ENCODE measurements around the gene EDARADD. TPM values are rescaled to one million over a fixed set of nuclear protein-coding genes. Genes with fewer than 3 reads are reported as not detected.

EDARADD gene
- total and polyA plus RNA-seq, 2 of the 13 experiments (the other 11 are each of a cell fraction or from before 2014, with no cell fraction given) = 0.03 TPM; not detected in 1

DNA sequence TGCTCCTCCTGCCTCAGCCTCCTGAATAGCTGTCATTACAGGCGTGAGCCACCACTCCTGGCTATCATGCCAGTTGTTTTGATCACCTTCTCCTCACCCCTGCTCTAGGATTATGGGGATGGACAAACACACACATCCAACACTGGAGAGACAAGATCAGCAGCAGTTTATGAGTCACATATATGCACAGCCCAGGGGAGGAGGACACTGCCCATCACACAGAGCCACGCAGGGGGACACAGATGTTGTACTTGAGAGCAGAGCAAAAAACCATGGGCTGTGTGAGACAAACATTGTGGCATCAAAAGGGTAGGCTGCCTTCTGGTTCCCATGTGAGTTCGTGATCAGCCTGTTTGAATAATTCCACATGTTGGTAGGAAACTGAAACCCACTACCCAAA, 32.1 kb downstream of the EDARADD start:
- DNase-seq (ENCODE audit: low spot score) (no peak), ATAC-seq (no peak), FAIRE-seq (no peak)
- H2AFZ ChIP-seq (ENCODE audit: low read length) = no peak overlapping the region
- no peak overlapping the region for H3K27ac ChIP-seq (ENCODE audit: extremely low read length, insufficient read depth, low read length)
- ChIA-PET CTCF (ENCODE audit: low intra/inter-chr PET ratio, low total read pairs) (no interaction called here), POLR2A (no interaction called here)
- H3K4me3 ChIP-seq (replicated peaks in 1 of 3; ENCODE audit: insufficient read depth in 1 of 3, low read depth in 2 of 3, low read length in 3 of 3) = no peak overlapping the region
- no peaks in the 10 kb centered on the region for H4K20me1 ChIP-seq (ENCODE audit: insufficient read depth, low read length)
- 46% methylated on average over 3 of the region's 3 CpGs for WGBS (ENCODE audit: low lambda C conversion rate)
- H3K36me3 ChIP-seq (replicated peaks in 1 of 2; ENCODE audit: control insufficient read depth in 1 of 2, insufficient read depth in 2 of 2, low read length in 2 of 2) = no peaks in the 10 kb centered on the region
- no peaks in the 10 kb centered on the region for H3K9me3 ChIP-seq (ENCODE audit: low read length)
- H3K4me1 ChIP-seq (ENCODE audit: insufficient read depth, low read length) = no peaks in the 10 kb centered on the region
- H3K9ac ChIP-seq (ENCODE audit: insufficient read depth, low read depth, low read length) = no peak overlapping the region
- no peaks in the 10 kb centered on the region for H3K79me2 ChIP-seq (ENCODE audit: insufficient read depth, low read length)
- BruUV-seq (replicated peaks) = no TSS peak
- no peak overlapping the region for H3K4me2 ChIP-seq (ENCODE audit: low read depth, low read length)
- no peaks in the 10 kb centered on the region for H3K27me3 ChIP-seq (ENCODE audit: control insufficient read depth in 1 of 2, insufficient read depth in 2 of 2, low read length in 2 of 2)
- intact Hi-C loops (cut with micrococcal nuclease; ENCODE audit: unreplicated experiment) (no loop called here), in situ Hi-C loops (cut with HindIII; ENCODE audit: extremely low pct_ligation_motif_present, low pct_unique_long_range_greater_than_20kb) (no loop called here)
- TF ChIP-seq, protein P1, sequence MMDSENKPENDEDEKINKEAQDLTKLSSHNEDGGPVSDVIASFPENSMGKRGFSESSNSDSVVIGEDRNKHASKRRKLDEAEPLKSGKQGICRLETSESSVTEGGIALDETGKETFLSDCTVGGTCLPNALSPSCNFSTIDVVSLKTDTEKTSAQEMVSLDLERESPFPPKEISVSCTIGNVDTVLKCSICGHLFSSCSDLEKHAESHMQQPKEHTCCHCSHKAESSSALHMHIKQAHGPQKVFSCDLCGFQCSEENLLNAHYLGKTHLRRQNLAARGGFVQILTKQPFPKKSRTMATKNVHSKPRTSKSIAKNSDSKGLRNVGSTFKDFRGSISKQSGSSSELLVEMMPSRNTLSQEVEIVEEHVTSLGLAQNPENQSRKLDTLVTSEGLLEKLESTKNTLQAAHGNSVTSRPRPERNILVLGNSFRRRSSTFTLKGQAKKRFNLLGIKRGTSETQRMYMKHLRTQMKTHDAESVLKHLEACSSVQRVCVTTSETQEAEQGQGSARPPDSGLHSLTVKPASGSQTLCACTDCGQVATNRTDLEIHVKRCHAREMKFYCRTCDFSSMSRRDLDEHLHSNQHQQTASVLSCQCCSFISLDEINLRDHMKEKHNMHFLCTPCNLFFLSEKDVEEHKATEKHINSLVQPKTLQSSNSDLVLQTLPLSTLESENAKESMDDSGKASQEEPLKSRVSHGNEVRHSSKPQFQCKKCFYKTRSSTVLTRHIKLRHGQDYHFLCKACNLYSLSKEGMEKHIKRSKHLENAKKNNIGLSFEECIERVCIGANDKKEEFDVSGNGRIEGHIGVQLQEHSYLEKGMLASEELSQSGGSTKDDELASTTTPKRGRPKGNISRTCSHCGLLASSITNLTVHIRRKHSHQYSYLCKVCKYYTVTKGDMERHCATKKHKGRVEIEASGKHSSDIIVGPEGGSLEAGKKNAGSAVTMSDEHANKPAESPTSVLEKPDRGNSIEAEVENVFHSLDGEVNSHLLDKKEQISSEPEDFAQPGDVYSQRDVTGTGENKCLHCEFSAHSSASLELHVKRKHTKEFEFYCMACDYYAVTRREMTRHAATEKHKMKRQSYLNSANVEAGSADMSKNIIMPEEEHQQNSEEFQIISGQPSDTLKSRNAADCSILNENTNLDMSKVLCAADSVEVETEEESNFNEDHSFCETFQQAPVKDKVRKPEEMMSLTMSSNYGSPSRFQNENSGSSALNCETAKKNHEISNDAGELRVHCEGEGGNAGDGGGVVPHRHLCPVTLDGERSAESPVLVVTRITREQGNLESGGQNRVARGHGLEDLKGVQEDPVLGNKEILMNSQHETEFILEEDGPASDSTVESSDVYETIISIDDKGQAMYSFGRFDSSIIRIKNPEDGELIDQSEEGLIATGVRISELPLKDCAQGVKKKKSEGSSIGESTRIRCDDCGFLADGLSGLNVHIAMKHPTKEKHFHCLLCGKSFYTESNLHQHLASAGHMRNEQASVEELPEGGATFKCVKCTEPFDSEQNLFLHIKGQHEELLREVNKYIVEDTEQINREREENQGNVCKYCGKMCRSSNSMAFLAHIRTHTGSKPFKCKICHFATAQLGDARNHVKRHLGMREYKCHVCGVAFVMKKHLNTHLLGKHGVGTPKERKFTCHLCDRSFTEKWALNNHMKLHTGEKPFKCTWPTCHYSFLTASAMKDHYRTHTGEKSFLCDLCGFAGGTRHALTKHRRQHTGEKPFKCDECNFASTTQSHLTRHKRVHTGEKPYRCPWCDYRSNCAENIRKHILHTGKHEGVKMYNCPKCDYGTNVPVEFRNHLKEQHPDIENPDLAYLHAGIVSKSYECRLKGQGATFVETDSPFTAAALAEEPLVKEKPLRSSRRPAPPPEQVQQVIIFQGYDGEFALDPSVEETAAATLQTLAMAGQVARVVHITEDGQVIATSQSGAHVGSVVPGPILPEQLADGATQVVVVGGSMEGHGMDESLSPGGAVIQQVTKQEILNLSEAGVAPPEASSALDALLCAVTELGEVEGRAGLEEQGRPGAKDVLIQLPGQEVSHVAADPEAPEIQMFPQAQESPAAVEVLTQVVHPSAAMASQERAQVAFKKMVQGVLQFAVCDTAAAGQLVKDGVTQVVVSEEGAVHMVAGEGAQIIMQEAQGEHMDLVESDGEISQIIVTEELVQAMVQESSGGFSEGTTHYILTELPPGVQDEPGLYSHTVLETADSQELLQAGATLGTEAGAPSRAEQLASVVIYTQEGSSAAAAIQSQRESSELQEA (CRISPR knock-in tag; IDR thresholded peaks at IDR 0.05; ENCODE audit: not compliant biosample characterization) = no peak
- TF ChIP-seq SYNCRIP (IDR thresholded peaks at IDR 0.05; ENCODE audit: insufficient read depth, low read depth, low read length) = no peak
- TF ChIP-seq ZFP41 (CRISPR knock-in tag; IDR thresholded peaks at IDR 0.05; ENCODE audit: borderline replicate concordance) = no peak
- no peak for TF ChIP-seq FOXC1 (CRISPR knock-in tag; IDR thresholded peaks at IDR 0.05; ENCODE audit: borderline replicate concordance)
- no peak for TF ChIP-seq MEIS1 (CRISPR knock-in tag; IDR thresholded peaks at IDR 0.05; ENCODE audit: borderline replicate concordance)
- no peak for TF ChIP-seq ISL2 (CRISPR knock-in tag; IDR thresholded peaks at IDR 0.05)
- no peak for TF ChIP-seq POLR2G (IDR thresholded peaks at IDR 0.05; ENCODE audit: low read depth, low read length)
- TF ChIP-seq, protein P2, sequence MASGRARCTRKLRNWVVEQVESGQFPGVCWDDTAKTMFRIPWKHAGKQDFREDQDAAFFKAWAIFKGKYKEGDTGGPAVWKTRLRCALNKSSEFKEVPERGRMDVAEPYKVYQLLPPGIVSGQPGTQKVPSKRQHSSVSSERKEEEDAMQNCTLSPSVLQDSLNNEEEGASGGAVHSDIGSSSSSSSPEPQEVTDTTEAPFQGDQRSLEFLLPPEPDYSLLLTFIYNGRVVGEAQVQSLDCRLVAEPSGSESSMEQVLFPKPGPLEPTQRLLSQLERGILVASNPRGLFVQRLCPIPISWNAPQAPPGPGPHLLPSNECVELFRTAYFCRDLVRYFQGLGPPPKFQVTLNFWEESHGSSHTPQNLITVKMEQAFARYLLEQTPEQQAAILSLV (CRISPR knock-in tag; IDR thresholded peaks at IDR 0.05; ENCODE audit: borderline replicate concordance) = no peak
- TF ChIP-seq, protein P3, sequence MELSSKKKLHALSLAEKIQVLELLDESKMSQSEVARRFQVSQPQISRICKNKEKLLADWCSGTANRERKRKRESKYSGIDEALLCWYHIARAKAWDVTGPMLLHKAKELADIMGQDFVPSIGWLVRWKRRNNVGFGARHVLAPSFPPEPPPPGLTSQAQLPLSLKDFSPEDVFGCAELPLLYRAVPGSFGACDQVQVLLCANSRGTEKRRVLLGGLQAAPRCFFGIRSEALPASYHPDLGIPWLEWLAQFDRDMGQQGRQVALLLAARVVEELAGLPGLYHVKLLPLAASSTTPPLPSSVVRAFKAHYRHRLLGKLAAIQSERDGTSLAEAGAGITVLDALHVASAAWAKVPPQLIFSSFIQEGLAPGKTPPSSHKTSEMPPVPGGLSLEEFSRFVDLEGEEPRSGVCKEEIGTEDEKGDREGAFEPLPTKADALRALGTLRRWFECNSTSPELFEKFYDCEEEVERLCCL (CRISPR knock-in tag; IDR thresholded peaks at IDR 0.05; ENCODE audit: borderline replicate concordance) = no peak
- TF ChIP-seq, protein P4, sequence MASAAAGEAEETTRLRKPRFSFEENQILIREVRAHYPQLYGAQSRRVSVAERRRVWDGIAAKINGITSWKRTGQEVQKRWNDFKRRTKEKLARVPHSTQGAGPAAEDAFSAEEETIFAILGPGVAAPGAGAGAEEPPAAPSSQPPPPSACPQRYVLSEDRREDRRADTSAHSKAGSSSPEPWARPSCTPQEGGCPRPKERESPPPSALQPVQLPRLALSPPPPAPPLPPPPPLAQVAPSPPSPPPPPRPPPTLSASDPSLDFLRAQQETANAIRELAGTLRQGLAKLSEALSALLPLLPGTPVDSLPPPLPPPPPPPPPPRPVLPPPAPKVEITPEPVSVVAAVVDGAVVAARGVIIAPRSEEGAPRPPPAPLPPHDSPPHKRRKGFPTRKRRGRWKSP (CRISPR knock-in tag; IDR thresholded peaks at IDR 0.05) = no peak
- TF ChIP-seq FOXK1 (CRISPR knock-in tag; IDR thresholded peaks at IDR 0.05; ENCODE audit: borderline replicate concordance, low read depth) = no peak
- TF ChIP-seq IRX3 (CRISPR knock-in tag; IDR thresholded peaks at IDR 0.05; ENCODE audit: borderline replicate concordance, low read depth) = no peak
- no peak for TF ChIP-seq PTBP1 (IDR thresholded peaks at IDR 0.05; ENCODE audit: low read depth, low read length, poor library complexity, severe bottlenecking)

All from HepG2 (cell line).